GM19351 (cell line): ENCODE measurements around the gene ELMO1.
A peak's percentile ranks its signal among the peaks of the same experiment; 100 is the strongest.
"Not testable (repeated sequence)": the region's sequence is repeated elsewhere in the genome, so short reads cannot be mapped to it uniquely, and the experiment has no call there.

Experiments
- ATAC-seq: cut with Tn5 transposase; IDR thresholded peaks from one replicate; pipeline ENCODE4 v1.9.1; 2021; ENCODE audit warnings: mild to moderate bottlenecking, moderate library complexity; ENCODE audit not compliant: unreplicated experiment

The ELMO1 gene

DNA sequence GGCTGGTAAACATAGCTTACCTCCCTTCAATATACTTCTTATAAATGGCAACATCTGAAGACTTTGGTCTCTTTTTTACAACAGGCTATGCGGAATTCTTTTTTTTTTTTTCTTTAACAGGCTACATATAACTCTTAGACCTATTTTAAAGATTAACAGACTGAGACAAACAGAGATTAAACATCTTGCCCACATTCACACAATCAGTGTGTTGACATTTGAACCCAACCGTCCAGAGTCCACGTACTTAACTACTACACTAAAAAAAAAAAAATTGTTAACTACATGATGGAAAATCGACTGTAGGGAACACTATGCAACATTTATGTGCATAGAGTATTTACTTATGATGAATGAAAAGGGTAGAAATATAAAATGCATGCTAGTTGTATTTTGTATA, 298.5 kb downstream of the ELMO1 start:
- ATAC-seq: no peak

DNA sequence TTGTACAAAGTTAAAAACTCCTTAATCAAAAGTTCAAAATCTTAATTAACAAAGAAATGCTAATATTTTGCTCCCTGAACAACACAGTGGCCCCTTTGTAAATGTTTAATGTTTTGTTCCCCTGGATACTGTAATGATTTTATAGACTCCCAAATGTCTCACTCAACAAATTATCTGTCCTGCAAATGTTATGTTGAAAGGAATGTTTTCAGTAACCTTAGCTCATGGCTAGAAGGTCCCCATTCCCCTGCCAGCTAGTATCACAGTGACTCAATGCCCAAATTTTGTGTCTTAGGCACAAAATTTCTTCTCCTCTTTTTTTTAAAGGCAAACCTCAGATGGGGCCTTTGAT, 298.9 kb downstream of the ELMO1 start:
- ATAC-seq: no peak

DNA sequence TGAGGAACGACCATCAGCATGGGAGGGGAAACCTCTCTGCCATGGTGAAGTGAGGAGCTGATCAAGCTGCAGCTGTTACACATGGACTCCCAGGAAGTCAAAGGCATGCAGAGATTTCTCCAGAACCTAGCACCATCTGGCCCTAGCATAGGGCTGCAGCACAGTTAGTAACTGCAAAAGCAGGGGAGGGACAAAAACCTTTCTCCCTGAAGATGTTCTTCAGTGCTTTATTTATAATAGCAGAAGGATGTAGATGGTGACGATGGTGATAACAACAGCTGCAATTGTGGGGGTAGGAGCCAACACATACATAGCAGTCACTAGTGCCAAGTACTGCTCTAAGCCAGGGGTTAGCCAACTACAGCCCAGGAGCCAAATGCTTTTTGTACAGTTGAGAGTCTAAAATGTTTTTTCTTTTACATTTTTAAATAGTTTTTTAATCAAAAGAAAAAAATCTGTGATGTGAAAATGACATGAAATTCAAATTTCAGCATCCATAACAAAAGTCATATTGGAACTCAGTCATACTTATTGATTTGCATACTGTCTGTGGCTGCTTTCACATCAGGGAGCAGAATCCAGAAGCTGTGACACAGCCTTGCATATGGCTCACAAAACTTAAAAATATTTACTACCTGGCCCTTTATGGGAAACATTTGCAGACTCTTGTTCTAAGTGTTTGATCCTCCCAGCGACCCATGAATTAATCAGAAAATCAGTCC, 299.5 kb downstream of the ELMO1 start:
- peak; percentile 76 for ATAC-seq

DNA sequence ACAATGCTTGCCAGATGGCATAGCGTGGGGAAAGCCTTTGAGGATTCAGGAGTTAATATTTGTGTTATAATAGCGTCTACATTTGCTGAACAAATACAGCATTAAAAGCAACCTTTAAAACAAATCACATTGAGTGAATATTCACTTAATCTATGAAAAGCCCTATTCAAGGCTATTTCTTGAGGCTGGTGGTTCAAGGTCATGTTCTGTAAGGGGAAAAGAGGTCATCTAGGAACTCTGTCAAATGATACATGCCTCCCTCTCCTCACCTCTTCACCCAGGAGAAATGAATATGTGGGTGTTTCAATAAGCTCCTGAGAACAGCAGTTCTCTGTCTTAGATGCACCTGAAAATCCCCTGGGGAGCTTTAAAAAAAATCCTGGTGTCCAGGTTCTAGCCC, 303.0 kb downstream of the ELMO1 start:
- no peak for ATAC-seq

DNA sequence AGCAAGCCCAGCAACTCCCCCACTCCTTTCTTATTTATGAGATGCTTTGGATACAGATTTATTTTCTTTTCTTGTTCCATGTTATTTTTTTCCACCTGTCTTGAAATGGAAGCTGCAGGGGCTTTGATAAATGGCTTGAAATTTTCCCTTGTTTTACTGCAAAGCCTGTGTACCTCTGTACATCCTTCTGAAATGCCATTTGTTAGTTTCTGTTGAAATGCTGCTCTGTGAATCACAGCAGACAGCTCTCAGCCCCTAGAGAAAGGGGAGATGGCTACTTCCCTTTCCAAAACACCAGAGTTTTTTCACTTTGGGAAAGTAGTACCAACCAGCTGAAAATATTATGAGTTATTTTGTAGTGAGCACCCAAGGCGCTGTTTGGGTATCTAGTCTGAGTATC, 304.2 kb downstream of the ELMO1 start:
- no peak for ATAC-seq

DNA sequence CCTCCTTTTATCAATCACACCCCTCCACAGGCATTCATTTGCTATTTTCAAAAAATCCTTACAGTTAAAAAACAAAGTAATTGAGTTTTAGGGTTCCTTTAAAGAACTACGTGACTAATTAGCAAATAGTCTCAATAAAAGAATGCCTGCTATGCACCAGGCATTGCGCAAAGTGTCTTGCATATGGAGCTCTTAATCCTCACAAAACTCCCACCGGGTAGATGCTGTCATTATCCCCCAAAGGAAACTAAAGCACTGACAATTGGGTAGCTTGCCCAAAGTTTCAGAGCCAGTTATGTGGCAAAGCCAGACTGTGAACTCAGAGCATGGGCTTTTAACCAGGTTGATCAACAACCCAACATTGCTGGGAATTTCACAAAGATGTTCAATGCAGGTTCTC, 305.7 kb downstream of the ELMO1 start:
- ATAC-seq: no peak

GRCh38 chr7:37141742-37142141, 306.9 kb downstream of the ELMO1 start:
- ATAC-seq: no peak

- not testable (repeated sequence) for ATAC-seq
Observed at GRCh38 chr7:37133902-37134301, 314.8 kb downstream of the ELMO1 start.

DNA sequence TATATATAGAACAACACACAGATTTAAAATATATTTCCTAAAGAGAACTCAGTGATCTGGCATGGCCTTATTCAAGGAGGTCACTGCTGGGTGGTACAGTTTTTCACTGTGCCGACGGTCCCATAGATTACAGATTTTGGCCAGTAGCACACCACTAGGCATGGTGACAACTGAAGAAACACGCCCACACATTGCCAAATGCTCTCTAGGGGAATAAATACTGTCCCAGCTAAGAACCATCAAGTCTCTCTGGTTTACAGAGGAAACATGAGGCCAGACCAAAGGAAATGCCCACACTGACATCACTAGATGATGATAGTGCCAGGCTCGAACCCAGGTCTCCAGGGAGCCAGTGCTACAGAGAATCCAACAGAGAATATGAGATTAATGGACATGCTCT, 316.8 kb downstream of the ELMO1 start:
- ATAC-seq: no peak

GRCh38 chr7:37129035-37129425, 319.6 kb downstream of the ELMO1 start:
- ATAC-seq: no peak

- ATAC-seq: no peak
Observed at GRCh38 chr7:37128327-37129034, 320.2 kb downstream of the ELMO1 start.

DNA sequence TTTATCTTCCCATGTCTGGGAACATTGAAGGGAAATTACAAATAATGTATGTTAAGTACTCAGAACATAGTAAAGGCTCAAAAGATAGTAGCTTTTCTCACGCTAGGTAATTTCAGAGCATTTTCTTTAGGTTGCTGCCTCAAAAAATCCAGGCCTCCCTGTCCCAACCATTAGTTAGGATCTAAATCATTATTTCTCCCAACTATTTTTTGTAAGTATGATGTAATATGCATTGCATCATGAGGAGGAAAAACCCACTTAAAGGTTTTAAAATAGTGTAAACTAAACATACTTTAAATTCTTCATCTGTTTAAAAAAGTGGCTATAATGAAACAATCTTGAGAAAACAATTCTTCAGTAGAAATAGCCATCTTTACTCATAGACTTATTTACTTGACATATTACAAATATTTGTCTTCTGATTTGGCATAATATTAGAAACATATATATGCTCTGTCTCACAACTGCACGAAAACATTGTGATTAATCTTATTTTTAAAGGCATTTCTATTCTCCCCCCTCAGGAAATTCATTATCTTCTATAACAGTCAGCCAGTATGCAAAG, 329.3 kb downstream of the ELMO1 start:
- ATAC-seq: no peak

- ATAC-seq: no peak
Observed at GRCh38 chr7:37118004-37118403, 330.7 kb downstream of the ELMO1 start.

- no peak for ATAC-seq
Observed at GRCh38 chr7:37117292-37117691, 331.4 kb downstream of the ELMO1 start.

GRCh38 chr7:37116093-37116701, 332.5 kb downstream of the ELMO1 start:
- no peak for ATAC-seq

DNA sequence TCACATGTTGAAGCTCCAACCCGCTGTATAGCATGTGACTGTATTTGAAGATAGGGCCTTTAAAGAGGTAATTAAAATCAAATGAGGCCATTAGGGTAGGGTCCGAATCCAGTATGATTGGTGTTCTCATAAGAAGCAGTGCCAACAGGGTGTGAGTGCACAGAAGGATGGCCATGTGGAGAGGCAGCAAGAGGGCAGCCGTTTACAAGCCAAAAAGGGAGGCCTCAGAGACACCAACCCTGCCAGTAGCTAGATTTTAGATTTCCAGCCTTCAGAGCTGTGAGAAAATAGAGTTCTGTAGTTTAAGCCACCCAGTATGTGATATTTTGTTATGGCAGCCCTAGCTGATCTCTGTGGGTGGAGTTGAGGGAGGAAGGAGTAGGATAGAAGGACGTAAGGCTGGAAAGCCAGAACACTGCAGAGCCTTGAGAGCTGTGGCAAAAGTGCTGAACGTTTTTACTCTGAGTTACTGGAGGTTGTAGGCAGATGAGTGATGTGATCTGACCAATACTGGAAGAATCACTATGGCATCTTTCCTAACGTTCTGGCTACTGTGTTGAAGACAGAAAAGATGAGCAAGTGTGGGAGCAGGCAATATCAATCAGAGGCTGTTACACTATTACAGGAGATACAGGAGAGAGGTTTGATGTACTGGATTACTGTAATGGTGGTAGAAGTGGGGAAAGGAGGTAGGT, 334.9 kb downstream of the ELMO1 start:
- no peak for ATAC-seq

GRCh38 chr7:37112876-37113275, 335.8 kb downstream of the ELMO1 start:
- no peak for ATAC-seq

GRCh38 chr7:37112218-37112617, 336.4 kb downstream of the ELMO1 start:
- ATAC-seq: no peak

- ATAC-seq: no peak
Observed at GRCh38 chr7:37111459-37111858, 337.2 kb downstream of the ELMO1 start.

- ATAC-seq: no peak
Observed at GRCh38 chr7:37110660-37111424, 337.8 kb downstream of the ELMO1 start.

DNA sequence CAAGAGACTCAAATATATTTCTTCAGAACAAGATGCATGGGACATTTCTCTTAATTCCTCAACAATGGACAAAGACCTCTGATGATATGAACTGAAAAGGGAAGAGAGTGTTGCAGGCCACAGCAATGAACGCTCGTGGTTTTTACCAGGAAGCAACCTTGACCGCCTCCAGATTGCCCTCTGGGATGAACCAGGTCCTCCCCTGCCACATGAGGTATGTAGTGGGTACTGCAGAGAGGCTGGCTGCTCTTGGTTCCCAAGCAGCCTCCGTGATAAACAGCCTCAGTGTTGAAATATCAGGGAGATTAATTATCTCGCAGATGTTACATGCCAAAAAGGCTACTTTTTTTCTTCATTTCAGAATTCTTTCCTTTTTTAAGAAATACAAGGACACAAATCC, 338.8 kb downstream of the ELMO1 start:
- no peak for ATAC-seq
